Neural cell (in vitro differentiated cells): ENCODE measurements around the gene VSIG2. TPM values are rescaled to one million over a fixed set of nuclear protein-coding genes. Genes with fewer than 3 reads are reported as not detected.

Experiments used
- H2AFZ ChIP-seq: fragments of 200-600, 300-800 bp; sonication (generic), shearing (Covaris generic); 2 replicates; pipeline ENCODE4 v1.6.0; 2014; ENCODE audit warnings: low read depth, mild to moderate bottlenecking, antibody characterized with exemption, low read length, moderate library complexity
- H3F3A ChIP-seq: fragments of 200-600 bp; shearing (Covaris generic); 2 replicates; pipeline ENCODE4 v1.6.1; 2016; ENCODE audit warnings: mild to moderate bottlenecking, moderate library complexity, mixed read lengths, antibody characterized with exemption, low read length; ENCODE audit not compliant: insufficient read depth, poor library complexity, severe bottlenecking
- H3K27ac ChIP-seq: fragments of 200-600, 300-800 bp; sonication (generic), shearing (Covaris generic); 2 replicates; pipeline ENCODE4 v1.5.1; 2014; ENCODE audit warnings: mild to moderate bottlenecking, low read length, moderate library complexity
- H3K27me3 ChIP-seq: fragments of 300-800, 200-600 bp; sonication (generic), shearing (Covaris generic); 2 replicates; pipeline ENCODE4 v1.6.0; 2014; ENCODE audit warnings: mild to moderate bottlenecking, low read depth, low read length, moderate library complexity; ENCODE audit not compliant: insufficient read depth
- H3K36me3 ChIP-seq: fragments of 300-800, 200-600 bp; sonication (generic), shearing (Covaris generic); 2 replicates; pipeline ENCODE4 v1.5.1; 2014; ENCODE audit warnings: mild to moderate bottlenecking, antibody characterized with exemption, low read length, moderate library complexity; ENCODE audit not compliant: insufficient read depth
- H3K4me2 ChIP-seq: fragments of 300-800, 200-600 bp; sonication (generic), shearing (Covaris generic); 2 replicates; pipeline ENCODE4 v1.6.0; 2014; ENCODE audit warnings: mild to moderate bottlenecking, low read length
- H3K4me3 ChIP-seq: fragments of 300-800, 200-600 bp; sonication (generic), shearing (Covaris generic); 2 replicates; pipeline ENCODE4 v1.5.1; 2014; ENCODE audit warnings: mild to moderate bottlenecking, low read length, moderate library complexity
- H3K79me2 ChIP-seq: fragments of 200-600 bp; shearing (Covaris generic); replicated peaks from 2 replicates; pipeline ENCODE4 v1.6.0; 2014; ENCODE audit warnings: mild to moderate bottlenecking, low read length, moderate library complexity; ENCODE audit not compliant: insufficient read depth
- H3K9ac ChIP-seq: fragments of 300-800, 200-600 bp; sonication (generic), shearing (Covaris generic); 2 replicates; pipeline ENCODE4 v1.6.1; 2016; ENCODE audit warnings: mild to moderate bottlenecking, low read length, mixed read lengths
- H3K9me2 ChIP-seq: fragments of 200-600 bp; shearing (Covaris generic); 2 replicates; pipeline ENCODE4 v1.6.1; 2016; ENCODE audit warnings: mild to moderate bottlenecking, low read length, mixed read lengths; ENCODE audit not compliant: insufficient read depth
- H3K9me3 ChIP-seq: fragments of 200-600, 300-800 bp; sonication (generic), shearing (Covaris generic); 2 replicates; pipeline ENCODE4 v1.6.1; 2016; ENCODE audit warnings: mild to moderate bottlenecking, mixed run types, low read length, moderate library complexity, mixed read lengths
- H4K20me1 ChIP-seq: fragments of 200-600 bp; shearing (Covaris generic); 2 replicates; pipeline ENCODE4 v1.6.1; 2016; ENCODE audit warnings: mild to moderate bottlenecking, mixed run types; ENCODE audit not compliant: insufficient read depth
- EP300 ChIP-seq: fragments of 450-650 bp; conservative IDR thresholded peaks from 2 replicates; pipeline ENCODE4 v1.6.1; 2014; ENCODE audit warnings: antibody characterized with exemption, mild to moderate bottlenecking, moderate library complexity; ENCODE audit not compliant: poor library complexity, severe bottlenecking
- EZH2 ChIP-seq: fragments of 200-600, 300-800 bp; shearing (Covaris generic), sonication (generic); IDR thresholded peaks from 2 replicates; pipeline ENCODE4 v1.6.1; 2014; ENCODE audit warnings: antibody characterized with exemption, low read length, borderline replicate concordance, mild to moderate bottlenecking; ENCODE audit not compliant: insufficient read depth, poor library complexity, severe bottlenecking
- MXI1 ChIP-seq: fragments of 450-650 bp; conservative IDR thresholded peaks from 2 replicates; pipeline ENCODE4 v1.6.1; 2014; ENCODE audit warnings: antibody characterized with exemption, mild to moderate bottlenecking; ENCODE audit not compliant: poor library complexity, severe bottlenecking
- POLR2AphosphoS5 ChIP-seq: IDR thresholded peaks from 2 replicates; pipeline ENCODE4 v1.6.1; 2012
- RAD21 ChIP-seq: fragments of 450-650 bp; conservative IDR thresholded peaks from 2 replicates; pipeline ENCODE4 v1.6.1; 2014; ENCODE audit warnings: antibody characterized with exemption, mild to moderate bottlenecking, moderate library complexity
- REST ChIP-seq: IDR thresholded peaks from 2 replicates; pipeline ENCODE4 v1.6.1; 2012; ENCODE audit warnings: borderline replicate concordance
- SMC3 ChIP-seq: fragments of 450-650 bp; conservative IDR thresholded peaks from 2 replicates; pipeline ENCODE4 v1.6.1; 2014; ENCODE audit warnings: antibody characterized with exemption, mild to moderate bottlenecking, moderate library complexity; ENCODE audit not compliant: poor library complexity
- polyA plus RNA-seq: library from polyadenylated mRNA; depleted of rRNA; stranded (reverse); fragments of >200 nt; gene quantifications from 2 replicates; pipeline ENCODE4 v1.2.3, GENCODE V29; 2014

The VSIG2 gene
- polyA plus RNA-seq, 1 donor from 2014 or later: not detected

GRCh38 chr11:124748481-124749343, 3.3 kb downstream of the VSIG2 start:
- H3K36me3 ChIP-seq: no peaks in the 10 kb centered on the region
- no peak overlapping the region for H3K4me2 ChIP-seq
- H3K27ac ChIP-seq: no peak overlapping the region
- H4K20me1 ChIP-seq: no peaks in the 10 kb centered on the region
- no peak overlapping the region for H2AFZ ChIP-seq
- no peaks in the 10 kb centered on the region for H3K79me2 ChIP-seq
- peaks cover 100% of the 10 kb centered on the region for H3K27me3 ChIP-seq
- no peaks in the 10 kb centered on the region for H3F3A ChIP-seq
- no peaks in the 10 kb centered on the region for H3K9me3 ChIP-seq
- no peak overlapping the region for H3K4me3 ChIP-seq
- no peaks in the 10 kb centered on the region for H3K9me2 ChIP-seq
- TF ChIP-seq MXI1: no peak
- no peak for TF ChIP-seq SMC3
- TF ChIP-seq REST: no peak
- no peak for TF ChIP-seq EP300
- H3K9ac ChIP-seq: no peak overlapping the region

- no peak overlapping the region for H3K4me3 ChIP-seq
- no peak overlapping the region for H2AFZ ChIP-seq
- TF ChIP-seq RAD21 (no peak), POLR2AphosphoS5 (no peak), MXI1 (no peak), EZH2 (no peak), REST (no peak)
- no peaks in the 10 kb centered on the region for H3K36me3 ChIP-seq
- peaks cover 100% of the 10 kb centered on the region for H3K27me3 ChIP-seq
- H3K9ac ChIP-seq: no peak overlapping the region
- no peaks in the 10 kb centered on the region for H3K9me2 ChIP-seq
- no peaks in the 10 kb centered on the region for H3K9me3 ChIP-seq
- H3K79me2 ChIP-seq: no peaks in the 10 kb centered on the region
- H3K27ac ChIP-seq: no peak overlapping the region
- no peaks in the 10 kb centered on the region for H3F3A ChIP-seq
- no peaks in the 10 kb centered on the region for H4K20me1 ChIP-seq
- no peak overlapping the region for H3K4me2 ChIP-seq
Measured at GRCh38 chr11:124748100-124748418, 4.0 kb downstream of the VSIG2 start.
